GM21786 (cell line): ENCODE measurements around the gene TTC9.

ENCODE experiments used
- ATAC-seq: cut with Tn5 transposase; IDR thresholded peaks from one replicate; pipeline ENCODE4 v1.9.1; 2021; ENCODE audit not compliant: unreplicated experiment

The TTC9 gene

DNA sequence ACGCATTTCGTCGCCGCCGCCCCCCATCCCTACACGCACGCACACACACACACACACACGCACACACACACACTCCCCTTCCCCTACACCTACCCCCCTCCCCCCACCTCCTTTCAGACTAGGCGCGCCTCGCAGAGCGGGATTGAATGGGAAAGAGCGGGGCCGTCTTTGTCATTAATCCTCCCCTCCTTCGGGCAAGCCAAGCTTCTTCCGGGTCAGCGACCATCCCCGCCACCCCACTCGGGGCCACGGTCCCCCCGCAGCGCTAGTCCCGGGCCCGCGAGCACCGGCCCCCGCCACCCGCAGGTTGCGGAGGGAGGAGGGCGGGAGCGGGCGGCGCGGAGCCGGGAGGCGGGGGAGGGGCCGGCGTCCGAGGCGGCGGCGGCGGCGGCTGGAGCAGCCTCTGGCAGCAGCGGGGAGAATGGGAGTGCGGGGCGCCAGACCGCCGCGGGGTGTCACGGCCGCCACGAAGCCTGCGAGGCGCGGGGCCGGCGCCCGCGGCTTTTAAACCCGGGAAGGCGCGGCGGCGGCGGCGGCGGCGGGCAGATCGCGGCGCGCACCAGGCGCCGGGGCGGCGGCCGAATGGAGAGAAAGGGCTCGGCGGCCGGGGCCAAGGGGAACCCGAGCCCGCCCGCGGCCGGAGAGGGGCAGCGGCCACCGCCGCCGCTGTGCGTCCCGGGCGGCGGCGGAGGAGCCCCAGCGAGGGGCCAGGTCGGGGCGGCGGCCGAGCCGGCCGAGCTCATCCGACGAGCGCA, at the start of gene TTC9:
Gene TTC9 (plus strand): TSS at position 369 of the 755 bp plus-strand sequence. CDS start 214 bp downstream, at position 583.
- no peak for ATAC-seq

DNA sequence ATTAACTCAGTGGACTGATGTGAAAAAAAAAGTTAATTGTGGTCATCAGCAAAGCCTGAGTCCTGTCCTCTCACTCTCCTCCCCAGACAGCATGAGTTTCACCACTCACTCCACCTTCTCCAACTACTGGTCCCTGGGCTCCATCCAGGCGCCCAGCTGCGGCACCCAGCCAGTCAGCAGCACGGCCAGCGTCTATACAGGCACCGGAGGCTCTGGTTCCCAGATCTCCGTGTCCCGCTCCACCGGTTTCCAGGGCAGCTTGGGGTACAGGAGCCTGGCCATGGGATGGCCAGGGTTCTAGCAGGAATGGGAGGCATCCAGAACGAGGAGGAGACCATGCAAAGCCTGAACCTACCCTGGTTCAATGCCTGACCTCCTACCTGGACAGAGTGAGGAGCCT, 47.3 kb upstream of the TTC9 start:
- ATAC-seq: no peak

DNA sequence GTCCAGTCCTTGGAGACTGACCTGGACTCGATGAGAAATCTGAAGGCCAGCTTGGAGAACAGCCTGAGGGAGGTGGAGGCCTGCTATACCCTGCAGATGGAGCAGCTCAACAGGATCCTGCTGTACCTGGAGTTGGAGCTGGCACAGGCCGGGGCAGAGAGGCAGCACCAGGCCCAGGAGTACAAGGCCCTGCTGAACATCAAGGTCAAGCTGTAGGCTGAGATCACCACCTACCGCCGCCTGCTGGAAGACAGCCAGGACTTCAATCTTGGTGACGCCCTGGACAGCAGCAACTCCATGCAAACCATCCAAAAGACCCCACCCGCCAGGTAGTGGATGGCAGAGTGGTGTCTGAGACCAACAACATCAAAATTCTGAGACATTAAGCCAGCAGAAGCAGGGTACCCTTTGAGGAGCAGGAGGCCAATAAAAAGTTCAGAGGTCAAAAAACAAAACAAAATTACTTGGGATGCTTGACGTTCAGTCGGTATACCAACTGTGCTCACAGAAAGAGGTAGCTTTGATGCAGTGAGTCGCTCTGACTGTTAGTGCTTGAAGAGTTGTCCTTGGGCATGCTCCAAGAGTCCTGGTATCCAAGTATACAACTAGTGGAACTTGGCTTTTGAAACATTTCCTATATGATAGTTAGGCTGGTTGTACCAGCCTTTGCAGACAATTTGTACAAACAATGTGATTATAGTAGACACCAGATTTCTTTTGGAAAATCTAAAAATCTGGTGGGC, 46.1 kb upstream of the TTC9 start:
- ATAC-seq: no peak

DNA sequence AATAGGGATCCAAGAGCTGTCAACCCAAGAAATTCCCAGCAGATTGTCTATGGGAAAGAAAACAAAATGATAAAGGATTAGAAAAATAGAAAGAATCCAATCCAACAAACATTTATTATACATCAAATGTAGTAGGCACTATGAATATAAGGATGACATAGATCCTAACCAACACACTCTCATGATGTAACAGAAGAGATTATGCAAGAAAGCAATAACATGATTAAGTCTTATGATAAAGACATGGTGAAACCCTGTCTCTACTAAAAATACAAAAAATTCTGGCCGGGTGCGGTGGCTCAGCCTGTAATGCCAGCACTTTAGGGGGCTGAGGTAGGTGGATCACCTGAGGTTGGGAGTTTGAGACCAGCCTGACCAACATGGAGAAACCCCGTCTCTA, 44.0 kb upstream of the TTC9 start:
- no peak for ATAC-seq

DNA sequence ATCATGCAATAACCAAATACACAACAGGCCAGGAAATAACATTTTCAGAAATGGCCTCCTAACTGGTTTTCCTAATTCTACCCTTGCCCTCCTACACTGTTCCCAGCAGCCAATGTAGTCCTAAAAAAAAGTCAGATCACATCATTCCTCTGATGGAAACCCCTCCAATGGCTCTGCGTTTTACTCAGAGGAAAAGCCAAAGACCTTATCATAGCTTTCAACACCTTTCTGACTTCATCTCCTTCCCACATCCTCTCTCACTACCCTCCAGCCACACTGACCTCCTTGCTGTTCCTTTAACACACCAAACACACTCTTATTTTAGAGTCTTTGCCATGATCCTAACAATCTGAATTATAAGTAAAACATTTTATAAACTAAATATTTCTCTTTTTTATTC, 42.4 kb upstream of the TTC9 start:
- no peak for ATAC-seq

DNA sequence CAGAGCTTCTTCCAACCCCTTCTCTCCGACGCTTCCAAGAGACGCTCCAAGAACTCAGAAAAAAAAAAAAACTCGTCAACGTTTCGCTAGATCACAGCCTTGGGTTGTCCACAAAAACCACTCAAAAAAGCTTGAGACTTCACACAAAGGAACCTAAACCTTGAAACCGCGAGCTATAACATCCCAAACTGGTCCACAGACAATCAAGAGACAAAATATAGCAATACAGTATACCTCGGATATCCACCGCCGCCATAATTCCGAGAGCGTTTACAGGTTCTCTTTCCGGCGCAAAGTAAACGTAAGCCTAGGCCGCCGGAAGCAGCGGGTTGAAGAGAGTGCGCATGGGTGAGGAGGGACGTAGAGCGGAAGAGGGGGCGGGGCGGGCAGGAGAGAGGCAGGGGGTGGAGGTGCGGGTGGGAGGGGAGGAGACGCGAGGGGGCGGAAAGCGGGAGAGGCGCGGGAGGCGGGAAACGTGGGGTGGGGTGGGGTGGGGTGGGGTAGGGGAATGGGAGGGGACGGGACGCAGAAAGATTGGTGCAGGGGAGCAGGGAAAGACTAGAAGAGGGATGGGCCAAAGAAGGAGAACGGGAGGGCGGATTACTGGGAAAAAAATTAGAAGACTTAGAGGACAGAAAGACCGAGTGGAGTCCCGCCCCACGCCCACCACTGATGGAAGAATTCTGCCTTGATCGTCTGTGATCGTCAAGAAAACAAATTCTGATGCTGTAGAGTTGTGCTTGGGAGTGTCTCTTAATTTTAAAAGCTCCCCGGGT, 41.1 kb upstream of the TTC9 start, which contains the start of gene MED6:
Gene MED6 (minus strand): TSS at position 274 of the 776 bp plus-strand sequence. CDS start 18 bp downstream, at position 256.
- ATAC-seq: peak; percentile 92

DNA sequence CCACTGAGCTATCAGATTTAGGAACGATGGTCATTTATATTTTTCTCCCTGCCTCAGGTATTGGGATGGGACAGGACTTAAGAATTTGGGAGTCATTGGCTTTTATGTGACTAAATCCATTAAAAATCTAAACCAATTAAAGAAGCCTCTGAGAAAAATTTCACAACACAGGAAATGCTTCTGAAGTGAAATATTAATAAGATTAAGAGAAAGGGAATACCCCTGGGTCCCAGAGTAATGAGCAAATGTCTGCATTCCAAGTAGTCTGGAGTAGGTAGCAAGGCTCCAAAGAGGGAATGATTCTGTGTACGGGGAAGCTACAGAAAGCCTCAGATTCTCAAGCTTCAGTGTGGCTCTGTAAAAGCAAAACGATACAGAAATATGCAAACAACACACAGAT, 40.6 kb upstream of the TTC9 start:
- no peak for ATAC-seq

DNA sequence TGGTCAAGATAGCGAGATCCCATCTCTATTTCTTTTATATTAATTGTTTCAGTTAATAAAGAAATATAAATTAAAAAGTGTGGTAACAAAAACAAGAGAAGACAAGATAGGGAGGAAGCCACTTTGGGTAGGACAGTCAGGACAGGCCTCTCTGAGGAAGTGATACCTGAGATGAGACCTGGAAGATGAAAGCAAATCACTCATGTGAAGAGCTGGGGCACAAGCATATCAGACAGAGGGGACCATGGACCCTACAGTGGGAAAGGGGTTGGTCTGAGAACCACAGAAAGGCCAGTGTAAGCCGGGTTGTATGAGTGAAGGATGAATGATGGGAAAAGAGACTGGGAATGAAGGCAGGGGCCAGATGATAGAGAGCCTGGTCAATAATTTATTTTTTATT, 39.5 kb upstream of the TTC9 start:
- ATAC-seq: peak; percentile 52

DNA sequence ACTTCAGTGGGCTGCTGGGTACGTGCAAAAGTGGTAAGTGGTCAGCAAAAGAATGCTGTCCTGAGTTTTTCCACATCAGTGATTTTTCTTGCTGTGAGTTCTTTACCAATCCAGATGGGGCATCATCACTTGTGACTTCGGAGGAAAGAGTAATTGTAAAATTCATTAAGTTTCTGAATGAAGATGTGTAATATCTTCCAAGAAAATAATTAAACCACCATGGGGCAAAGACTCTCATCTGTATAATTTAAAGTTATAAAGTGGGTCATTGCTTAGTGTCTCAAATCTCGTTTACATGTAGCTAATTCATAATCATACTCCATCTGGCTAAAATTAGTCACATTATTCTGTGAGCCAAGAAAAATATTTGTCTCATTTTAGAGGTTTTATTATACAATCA, 30.5 kb upstream of the TTC9 start:
- no peak for ATAC-seq

DNA sequence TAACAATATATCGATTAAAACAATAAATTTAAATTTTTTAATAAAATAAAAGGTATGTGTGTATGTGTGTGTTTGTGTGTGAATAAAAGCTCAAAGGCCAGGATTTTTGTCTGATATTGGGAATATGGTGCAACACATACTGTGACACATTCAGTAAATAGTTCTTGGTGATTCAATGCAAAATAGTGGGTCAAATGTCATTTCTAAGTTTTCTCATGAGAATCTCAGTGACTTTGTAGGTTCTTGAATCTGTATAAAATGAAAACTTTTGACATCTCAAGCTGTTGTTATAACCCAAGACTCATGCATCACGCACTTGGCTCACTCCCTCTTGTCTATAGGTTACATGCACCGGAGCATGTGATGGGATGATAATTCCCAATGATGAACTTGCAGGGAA, 25.1 kb upstream of the TTC9 start:
- no peak for ATAC-seq

DNA sequence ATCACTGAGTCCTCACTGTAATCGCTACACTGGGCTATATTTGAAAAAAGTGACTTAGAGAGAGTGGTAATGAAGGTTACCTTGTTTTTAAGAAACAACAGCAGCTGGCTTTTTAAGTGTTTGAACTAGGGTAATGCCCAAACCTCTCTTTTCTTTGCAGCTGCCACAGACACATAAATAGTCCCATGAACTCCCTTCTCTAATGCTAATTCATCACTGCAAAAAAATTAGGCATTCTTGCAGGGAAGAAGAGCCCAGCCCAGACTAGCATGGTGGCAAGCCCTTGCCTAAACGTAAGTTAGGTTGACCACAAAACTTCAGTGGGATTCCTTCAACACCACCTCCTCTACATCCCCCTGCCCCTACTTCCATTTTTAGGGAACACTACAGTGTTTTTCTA, 23.4 kb upstream of the TTC9 start:
- ATAC-seq: no peak

DNA sequence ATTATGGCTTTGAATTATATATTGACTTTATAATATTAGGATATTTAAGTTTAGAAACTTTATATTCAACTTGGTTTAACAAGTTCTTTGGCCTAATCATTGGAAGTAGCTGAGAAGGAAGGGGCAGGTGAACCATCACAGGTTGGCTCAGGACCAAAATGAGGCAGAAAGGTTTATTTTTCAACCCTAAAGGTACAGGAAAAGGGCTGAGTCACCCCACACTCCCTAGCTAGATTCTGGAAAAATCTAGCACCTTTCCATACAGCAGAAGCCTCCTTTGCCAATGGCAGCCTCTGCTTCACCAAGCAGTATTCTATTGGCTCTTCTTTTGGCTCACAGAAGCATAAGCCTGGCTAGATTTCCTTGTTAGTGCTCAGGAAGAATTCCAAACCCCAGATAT, 22.0 kb upstream of the TTC9 start:
- no peak for ATAC-seq

DNA sequence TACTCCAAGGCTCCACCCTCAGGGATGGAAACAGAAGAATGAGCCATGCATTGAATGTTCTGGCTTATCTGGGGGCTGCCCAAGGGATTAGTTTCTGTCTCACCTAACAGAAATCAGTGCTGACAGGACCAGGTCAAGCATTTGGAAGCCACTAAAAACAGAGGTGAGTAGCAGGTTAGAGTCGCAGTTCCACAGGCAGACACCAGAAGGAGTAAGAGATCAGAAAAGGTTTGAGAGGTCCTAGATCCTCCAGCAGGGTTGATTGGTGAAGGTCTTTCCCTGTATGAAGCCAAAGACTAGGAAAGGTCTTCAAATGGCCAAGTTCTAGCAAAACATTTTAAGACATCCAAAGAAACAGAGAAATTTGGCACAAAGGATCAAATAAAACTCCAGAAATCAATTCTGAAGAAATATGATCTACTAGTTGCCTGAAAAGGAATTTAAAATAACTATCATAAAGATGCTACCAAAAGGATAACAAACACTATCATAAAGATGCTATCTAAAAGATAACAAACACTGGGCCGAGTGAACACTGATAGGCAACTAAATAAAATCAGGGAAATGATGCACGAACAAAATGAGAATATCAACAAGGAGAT, 19.5 kb upstream of the TTC9 start:
- no peak for ATAC-seq

DNA sequence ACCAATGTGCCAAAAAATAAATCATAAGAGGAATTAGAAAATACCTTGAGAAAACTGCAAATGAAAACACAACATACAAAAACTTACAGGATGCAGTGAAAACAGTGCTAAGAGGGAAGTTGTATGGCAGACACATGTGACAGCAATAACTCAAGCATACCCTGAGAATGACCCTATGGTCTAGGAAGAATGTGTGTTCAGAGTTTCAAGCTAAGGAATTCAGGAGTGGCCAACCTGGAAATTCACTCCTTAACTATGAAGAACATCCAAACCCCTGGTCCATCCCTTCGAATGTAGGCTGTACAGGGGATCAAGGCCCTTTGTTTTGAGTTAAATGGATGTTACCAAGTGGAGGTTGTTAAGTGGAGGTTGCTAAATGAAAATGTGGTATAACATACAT, 16.7 kb upstream of the TTC9 start:
- ATAC-seq: no peak

DNA sequence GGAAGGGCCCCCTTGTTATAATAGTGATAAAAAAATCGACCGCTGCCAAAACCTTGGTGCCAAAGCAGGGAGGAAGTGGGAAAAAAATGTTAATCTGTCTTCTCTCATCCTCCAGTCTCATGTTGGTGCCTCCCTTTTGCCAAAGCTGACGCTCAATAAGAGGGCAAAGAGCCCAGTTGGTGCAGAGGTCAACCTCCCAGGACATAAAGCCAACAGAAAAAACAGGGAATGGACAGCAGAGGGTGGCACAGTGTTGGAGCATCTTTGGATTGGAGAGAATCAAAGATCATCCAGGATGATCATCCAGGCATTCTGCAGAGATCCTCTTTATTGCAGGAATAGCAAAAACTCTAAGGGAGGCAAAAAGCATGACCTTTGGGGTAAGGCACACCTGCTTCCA, 9.8 kb upstream of the TTC9 start:
- ATAC-seq: no peak

DNA sequence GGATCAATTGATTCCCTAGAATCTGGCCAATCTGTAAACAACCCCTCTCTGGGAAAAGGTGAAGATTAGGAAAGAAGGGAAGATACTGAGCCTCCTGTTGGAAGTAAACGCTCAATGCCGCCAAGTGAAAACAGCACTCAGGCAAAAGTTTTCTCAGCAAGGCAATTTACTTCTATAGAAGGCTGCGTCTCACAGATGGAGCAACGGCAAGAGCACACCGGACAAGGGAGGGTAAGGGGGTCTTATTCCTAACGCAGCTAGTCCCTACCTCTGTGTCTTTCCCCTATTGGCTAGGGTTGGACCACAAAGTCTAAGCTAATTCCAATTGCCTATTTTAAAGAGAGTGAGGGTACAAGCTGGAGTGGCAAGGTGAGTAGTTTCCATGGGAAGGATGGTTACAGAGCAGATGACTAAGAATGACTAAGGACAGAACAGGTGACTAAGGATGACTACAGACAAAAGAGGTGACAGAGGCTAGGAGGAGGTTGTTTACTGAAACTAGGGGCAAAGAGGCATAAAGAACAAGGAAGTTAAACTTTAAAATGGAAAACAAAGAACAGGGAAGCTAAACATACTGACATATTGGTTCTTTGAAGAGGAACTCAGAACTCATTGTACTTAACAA, 5.6 kb upstream of the TTC9 start:
- no peak for ATAC-seq

DNA sequence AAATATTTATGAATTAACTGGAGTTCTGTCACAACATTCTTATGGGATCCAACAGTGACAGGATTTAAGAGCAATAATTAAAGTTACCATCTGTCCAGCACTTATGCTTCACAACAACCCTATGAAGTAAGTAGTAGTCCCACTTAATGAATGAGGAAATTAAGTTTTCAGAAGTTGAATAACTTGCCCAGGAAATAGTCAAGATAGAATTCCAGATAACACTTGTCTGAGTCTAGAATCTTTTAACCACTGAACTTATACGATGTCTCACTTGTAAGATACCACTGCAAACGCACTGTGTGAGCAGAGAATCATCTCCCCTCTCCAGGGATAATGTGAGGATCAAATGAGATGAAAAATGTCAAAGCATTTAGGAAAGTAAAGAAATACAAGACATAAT, 3.3 kb upstream of the TTC9 start:
- no peak for ATAC-seq

DNA sequence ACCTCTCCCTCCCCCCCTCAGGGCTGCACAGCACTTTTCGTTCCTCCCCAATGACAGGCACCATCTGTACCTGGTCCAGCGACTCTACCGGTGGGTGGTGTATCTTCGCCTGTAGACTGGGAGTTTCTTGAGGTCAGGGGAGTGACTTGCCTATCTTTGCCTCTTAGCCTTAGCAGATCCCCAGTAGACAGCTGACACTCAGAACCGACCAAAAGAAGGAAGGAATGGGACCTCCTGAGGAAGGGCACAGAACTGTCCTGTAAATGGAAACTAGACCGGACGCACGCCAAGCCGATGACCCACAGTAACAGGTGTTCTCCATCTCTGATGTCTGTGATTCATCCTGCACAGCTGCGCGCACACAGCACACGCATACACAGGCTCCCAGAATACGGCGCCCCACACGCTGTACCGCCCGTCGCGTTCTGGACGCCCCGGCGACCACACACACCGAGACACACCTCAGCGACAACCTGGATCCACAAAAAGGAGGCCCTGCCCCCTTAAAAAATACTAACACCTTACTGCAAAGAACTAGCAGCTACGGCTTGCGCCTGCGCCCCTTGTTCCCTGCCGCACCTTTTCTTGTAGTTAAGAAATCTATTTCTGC, 673 bp upstream of the TTC9 start:
- ATAC-seq: peak; percentile 63

DNA sequence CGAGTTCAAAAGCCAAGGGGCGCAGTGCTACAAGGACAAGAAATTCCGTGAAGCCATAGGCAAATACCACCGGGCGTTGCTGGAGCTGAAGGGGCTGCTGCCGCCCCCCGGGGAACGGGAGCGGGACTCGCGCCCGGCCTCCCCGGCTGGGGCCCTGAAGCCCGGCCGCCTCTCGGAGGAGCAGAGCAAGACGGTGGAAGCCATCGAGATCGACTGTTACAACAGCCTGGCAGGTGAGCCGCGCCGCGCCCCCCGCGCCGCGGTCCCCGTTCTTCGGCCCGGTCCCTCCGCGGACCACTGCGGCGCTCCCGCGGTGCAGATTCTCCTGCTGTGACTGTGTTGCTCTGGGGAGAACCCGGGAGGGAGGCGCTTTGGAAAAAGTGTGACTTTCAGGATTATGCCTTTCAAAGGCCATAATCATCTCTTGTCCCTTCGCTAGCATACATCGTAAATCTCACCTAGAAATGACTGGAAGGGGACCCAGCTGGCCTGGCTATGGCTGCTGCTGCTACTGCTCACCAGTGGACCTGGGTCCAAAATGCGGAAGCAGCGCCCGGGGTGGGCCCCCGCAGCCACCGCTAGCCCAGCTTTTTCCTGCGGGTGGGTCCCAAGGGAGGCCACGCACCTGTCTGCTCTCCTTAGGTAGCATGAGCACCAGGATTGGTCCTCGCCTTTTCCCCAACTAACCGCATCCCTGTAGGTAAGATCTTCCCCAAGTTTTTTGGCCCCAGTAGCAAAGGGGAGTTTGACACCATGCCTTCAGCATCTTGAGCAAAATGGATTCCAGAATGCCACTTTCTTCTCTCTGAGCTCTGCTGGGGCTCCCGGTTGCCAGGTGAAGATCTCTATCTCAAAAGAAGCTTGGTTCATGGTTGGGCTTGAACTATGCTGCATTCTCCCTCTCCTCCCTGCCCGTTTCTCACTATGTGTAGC, 853 bp downstream of the TTC9 start:
- ATAC-seq: peak; percentile 29
